ENCODE data around the gene HMCN1. TPM values are rescaled to one million over a fixed set of nuclear protein-coding genes. Genes with fewer than 3 reads are reported as not detected.

Gene HMCN1
- polyA plus RNA-seq, 2 donors = 0.83 to 1.9 TPM

- Histone ChIP-seq H3K36me3 (ENCODE audit: control insufficient read depth in 2 of 2, insufficient read depth in 2 of 2, low read length in 1 of 2) (no peaks in the 10 kb centered on the region), H3K9me3 (ENCODE audit: control insufficient read depth in 2 of 2, insufficient read depth in 1 of 2, low read depth in 1 of 2, low read length in 1 of 2) (no peaks in the 10 kb centered on the region), H3K27me3 (ENCODE audit: control insufficient read depth in 1 of 2, insufficient read depth in 2 of 2, low read length in 2 of 2) (no peaks in the 10 kb centered on the region), H3K4me3 (ENCODE audit: low read depth in 1 of 2, low read length in 2 of 2) (no peak overlapping the region), H3K4me1 (ENCODE audit: control insufficient read depth in 2 of 2, insufficient read depth in 2 of 2, low read length in 1 of 2) (no peaks in the 10 kb centered on the region), H3K27ac (ENCODE audit: low read depth in 2 of 2, low read length in 1 of 2) (no peak overlapping the region)
- WGBS, 2 donors = 88 to 93% methylated on average over 1 of the region's 1 CpG
These were observed 384.5 kb downstream of the HMCN1 start for GRCh38 chr1:186118724-186119123.

GRCh38 chr1:186122837-186123236, 388.6 kb downstream of the HMCN1 start:
- H3K27ac ChIP-seq (ENCODE audit: low read depth in 2 of 2, low read length in 1 of 2) = no peak overlapping the region
- H3K36me3 ChIP-seq (ENCODE audit: control insufficient read depth in 2 of 2, insufficient read depth in 2 of 2, low read length in 1 of 2) = no peaks in the 10 kb centered on the region
- no peaks in the 10 kb centered on the region for H3K9me3 ChIP-seq (ENCODE audit: control insufficient read depth in 2 of 2, insufficient read depth in 1 of 2, low read depth in 1 of 2, low read length in 1 of 2)
- no peaks in the 10 kb centered on the region for H3K27me3 ChIP-seq (ENCODE audit: control insufficient read depth in 1 of 2, insufficient read depth in 2 of 2, low read length in 2 of 2)
- H3K4me1 ChIP-seq (ENCODE audit: control insufficient read depth in 2 of 2, insufficient read depth in 2 of 2, low read length in 1 of 2) = no peaks in the 10 kb centered on the region
- H3K4me3 ChIP-seq (ENCODE audit: low read depth in 1 of 2, low read length in 2 of 2) = no peak overlapping the region
- WGBS, 2 donors = 93 to 94% methylated on average over 9 of the region's 9 CpGs

- Histone ChIP-seq H3K27me3 (ENCODE audit: control insufficient read depth in 1 of 2, insufficient read depth in 2 of 2, low read length in 2 of 2) (no peaks in the 10 kb centered on the region), H3K36me3 (ENCODE audit: control insufficient read depth in 2 of 2, insufficient read depth in 2 of 2, low read length in 1 of 2) (no peaks in the 10 kb centered on the region), H3K4me3 (ENCODE audit: low read depth in 1 of 2, low read length in 2 of 2) (no peak overlapping the region), H3K27ac (ENCODE audit: low read depth in 2 of 2, low read length in 1 of 2) (no peak overlapping the region), H3K9me3 (ENCODE audit: control insufficient read depth in 2 of 2, insufficient read depth in 1 of 2, low read depth in 1 of 2, low read length in 1 of 2) (no peaks in the 10 kb centered on the region), H3K4me1 (ENCODE audit: control insufficient read depth in 2 of 2, insufficient read depth in 2 of 2, low read length in 1 of 2) (no peaks in the 10 kb centered on the region)
- 83 to 90% methylated on average over 4 of the region's 4 CpGs for WGBS, 2 donors
These were observed 390.8 kb downstream of the HMCN1 start for GRCh38 chr1:186125035-186125434.

DNA sequence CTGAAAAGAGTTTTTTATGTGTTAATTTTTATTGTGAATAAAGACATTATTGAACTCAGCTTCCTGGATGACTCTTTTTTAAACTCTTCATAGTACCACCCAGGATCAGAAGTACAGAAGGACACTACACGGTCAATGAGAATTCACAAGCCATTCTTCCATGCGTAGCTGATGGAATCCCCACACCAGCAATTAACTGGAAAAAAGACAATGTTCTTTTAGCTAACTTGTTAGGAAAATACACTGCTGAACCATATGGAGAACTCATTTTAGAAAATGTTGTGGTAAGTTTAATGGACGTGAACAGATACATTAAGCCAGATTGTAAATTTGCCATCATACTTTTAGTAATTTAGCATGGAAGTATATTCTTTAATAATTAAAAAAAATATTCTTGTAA, 391.3 kb downstream of the HMCN1 start:
- H3K4me3 ChIP-seq (ENCODE audit: low read depth in 1 of 2, low read length in 2 of 2) = no peak overlapping the region
- H3K27ac ChIP-seq (ENCODE audit: low read depth in 2 of 2, low read length in 1 of 2) = no peak overlapping the region
- no peaks in the 10 kb centered on the region for H3K27me3 ChIP-seq (ENCODE audit: control insufficient read depth in 1 of 2, insufficient read depth in 2 of 2, low read length in 2 of 2)
- H3K36me3 ChIP-seq (ENCODE audit: control insufficient read depth in 2 of 2, insufficient read depth in 2 of 2, low read length in 1 of 2) = no peaks in the 10 kb centered on the region
- WGBS, 2 donors = 95 to 96% methylated on average over 3 of the region's 3 CpGs
- no peaks in the 10 kb centered on the region for H3K4me1 ChIP-seq (ENCODE audit: control insufficient read depth in 2 of 2, insufficient read depth in 2 of 2, low read length in 1 of 2)
- H3K9me3 ChIP-seq (ENCODE audit: control insufficient read depth in 2 of 2, insufficient read depth in 1 of 2, low read depth in 1 of 2, low read length in 1 of 2) = no peaks in the 10 kb centered on the region

- 79 to 81% methylated on average over 4 of the region's 4 CpGs for WGBS, 2 donors
- Histone ChIP-seq H3K27me3 (ENCODE audit: control insufficient read depth in 1 of 2, insufficient read depth in 2 of 2, low read length in 2 of 2) (no peaks in the 10 kb centered on the region), H3K4me1 (ENCODE audit: control insufficient read depth in 2 of 2, insufficient read depth in 2 of 2, low read length in 1 of 2) (no peaks in the 10 kb centered on the region), H3K27ac (ENCODE audit: low read depth in 2 of 2, low read length in 1 of 2) (no peak overlapping the region), H3K36me3 (ENCODE audit: control insufficient read depth in 2 of 2, insufficient read depth in 2 of 2, low read length in 1 of 2) (no peaks in the 10 kb centered on the region), H3K4me3 (ENCODE audit: low read depth in 1 of 2, low read length in 2 of 2) (no peak overlapping the region), H3K9me3 (ENCODE audit: control insufficient read depth in 2 of 2, insufficient read depth in 1 of 2, low read depth in 1 of 2, low read length in 1 of 2) (no peaks in the 10 kb centered on the region)
These were observed 395.6 kb downstream of the HMCN1 start for GRCh38 chr1:186129758-186130157.

DNA sequence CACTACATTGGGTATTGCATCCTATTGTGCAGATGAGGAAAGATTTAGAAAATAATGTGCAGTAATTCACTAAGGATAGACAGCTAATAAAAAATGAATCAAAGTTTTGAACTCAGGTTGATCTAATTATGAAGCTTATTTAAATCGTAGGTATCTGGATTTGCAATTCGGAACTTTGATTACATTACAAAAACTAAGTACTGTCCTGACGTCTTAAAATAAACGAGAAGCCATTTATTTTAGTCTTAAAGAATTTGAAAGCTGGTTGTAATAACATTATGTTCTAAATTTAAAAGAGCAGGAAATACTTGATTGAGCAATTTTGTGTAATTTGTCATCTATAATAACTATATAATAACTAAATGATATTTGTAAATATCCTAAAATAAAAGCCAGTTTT, 404.9 kb downstream of the HMCN1 start:
- 63 to 65% methylated on average over 4 of the region's 4 CpGs for WGBS, 2 donors
- Histone ChIP-seq H3K36me3 (ENCODE audit: control insufficient read depth in 2 of 2, insufficient read depth in 2 of 2, low read length in 1 of 2) (no peaks in the 10 kb centered on the region), H3K4me1 (ENCODE audit: control insufficient read depth in 2 of 2, insufficient read depth in 2 of 2, low read length in 1 of 2) (no peaks in the 10 kb centered on the region), H3K27me3 (ENCODE audit: control insufficient read depth in 1 of 2, insufficient read depth in 2 of 2, low read length in 2 of 2) (no peaks in the 10 kb centered on the region), H3K4me3 (ENCODE audit: low read depth in 1 of 2, low read length in 2 of 2) (no peak overlapping the region), H3K27ac (ENCODE audit: low read depth in 2 of 2, low read length in 1 of 2) (no peak overlapping the region), H3K9me3 (ENCODE audit: control insufficient read depth in 2 of 2, insufficient read depth in 1 of 2, low read depth in 1 of 2, low read length in 1 of 2) (no peaks in the 10 kb centered on the region)

DNA sequence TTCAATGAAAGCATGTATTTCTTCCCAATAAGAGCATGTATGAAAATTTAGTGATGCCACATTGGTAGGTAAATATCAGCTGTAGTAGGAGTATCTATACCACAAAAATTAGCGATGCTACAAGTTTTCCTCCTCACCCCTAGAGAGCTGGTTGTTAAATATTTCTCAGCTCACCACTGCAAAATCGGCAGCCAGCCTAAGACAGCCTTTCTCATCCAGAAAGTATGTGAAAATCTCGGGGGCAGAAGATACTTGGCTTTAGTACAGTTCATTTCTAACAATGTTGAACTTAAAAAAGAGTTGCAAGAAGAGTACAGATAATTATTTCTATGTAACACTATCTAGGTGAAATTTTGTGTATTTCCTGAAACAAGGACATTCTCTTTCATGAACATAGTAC, 405.5 kb downstream of the HMCN1 start:
- H3K27ac ChIP-seq (ENCODE audit: low read depth in 2 of 2, low read length in 1 of 2) = no peak overlapping the region
- no peaks in the 10 kb centered on the region for H3K27me3 ChIP-seq (ENCODE audit: control insufficient read depth in 1 of 2, insufficient read depth in 2 of 2, low read length in 2 of 2)
- WGBS, 2 donors = 52 to 61% methylated on average over 3 of the region's 3 CpGs
- no peaks in the 10 kb centered on the region for H3K4me1 ChIP-seq (ENCODE audit: control insufficient read depth in 2 of 2, insufficient read depth in 2 of 2, low read length in 1 of 2)
- no peak overlapping the region for H3K4me3 ChIP-seq (ENCODE audit: low read depth in 1 of 2, low read length in 2 of 2)
- no peaks in the 10 kb centered on the region for H3K9me3 ChIP-seq (ENCODE audit: control insufficient read depth in 2 of 2, insufficient read depth in 1 of 2, low read depth in 1 of 2, low read length in 1 of 2)
- no peaks in the 10 kb centered on the region for H3K36me3 ChIP-seq (ENCODE audit: control insufficient read depth in 2 of 2, insufficient read depth in 2 of 2, low read length in 1 of 2)

DNA sequence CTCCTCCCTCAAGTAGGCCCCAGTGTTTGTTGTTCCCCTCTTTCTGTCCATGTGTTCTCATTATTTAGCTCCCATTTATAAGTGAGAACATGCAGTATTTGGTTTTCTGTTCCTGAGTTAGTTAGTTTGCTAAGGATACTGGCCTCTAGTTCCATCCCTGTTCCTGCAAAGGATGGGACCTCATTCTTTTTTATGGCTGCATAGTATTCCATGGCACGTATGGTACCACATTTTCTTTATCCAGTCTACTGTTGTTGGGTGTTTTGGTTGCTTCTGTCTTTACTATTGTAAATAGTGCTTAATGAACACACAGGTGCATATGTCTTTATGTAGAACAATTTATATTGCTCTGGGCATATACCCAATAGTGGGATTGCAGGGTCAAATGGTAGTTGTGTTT, 408.0 kb downstream of the HMCN1 start:
- H3K9me3 ChIP-seq (ENCODE audit: control insufficient read depth in 2 of 2, insufficient read depth in 1 of 2, low read depth in 1 of 2, low read length in 1 of 2) = no peaks in the 10 kb centered on the region

GRCh38 chr1:186142916-186143315, 408.7 kb downstream of the HMCN1 start:
- no peaks in the 10 kb centered on the region for H3K36me3 ChIP-seq (ENCODE audit: control insufficient read depth in 2 of 2, insufficient read depth in 2 of 2, low read length in 1 of 2)
- H3K27ac ChIP-seq (ENCODE audit: low read depth in 2 of 2, low read length in 1 of 2) = no peak overlapping the region
- H3K9me3 ChIP-seq (ENCODE audit: control insufficient read depth in 2 of 2, insufficient read depth in 1 of 2, low read depth in 1 of 2, low read length in 1 of 2) = no peaks in the 10 kb centered on the region
- H3K27me3 ChIP-seq (ENCODE audit: control insufficient read depth in 1 of 2, insufficient read depth in 2 of 2, low read length in 2 of 2) = no peaks in the 10 kb centered on the region
- H3K4me1 ChIP-seq (ENCODE audit: control insufficient read depth in 2 of 2, insufficient read depth in 2 of 2, low read length in 1 of 2) = no peaks in the 10 kb centered on the region
- no peak overlapping the region for H3K4me3 ChIP-seq (ENCODE audit: low read depth in 1 of 2, low read length in 2 of 2)

More for the DNA sequence above, 408.0 kb downstream of the HMCN1 start:
- 89 to 92% methylated on average over 1 of the region's 1 CpG for WGBS, 2 donors
- Histone ChIP-seq H3K27me3 (ENCODE audit: control insufficient read depth in 1 of 2, insufficient read depth in 2 of 2, low read length in 2 of 2) (no peaks in the 10 kb centered on the region), H3K4me3 (ENCODE audit: low read depth in 1 of 2, low read length in 2 of 2) (no peak overlapping the region), H3K4me1 (ENCODE audit: control insufficient read depth in 2 of 2, insufficient read depth in 2 of 2, low read length in 1 of 2) (no peaks in the 10 kb centered on the region), H3K36me3 (ENCODE audit: control insufficient read depth in 2 of 2, insufficient read depth in 2 of 2, low read length in 1 of 2) (no peaks in the 10 kb centered on the region), H3K27ac (ENCODE audit: low read depth in 2 of 2, low read length in 1 of 2) (no peak overlapping the region)

DNA sequence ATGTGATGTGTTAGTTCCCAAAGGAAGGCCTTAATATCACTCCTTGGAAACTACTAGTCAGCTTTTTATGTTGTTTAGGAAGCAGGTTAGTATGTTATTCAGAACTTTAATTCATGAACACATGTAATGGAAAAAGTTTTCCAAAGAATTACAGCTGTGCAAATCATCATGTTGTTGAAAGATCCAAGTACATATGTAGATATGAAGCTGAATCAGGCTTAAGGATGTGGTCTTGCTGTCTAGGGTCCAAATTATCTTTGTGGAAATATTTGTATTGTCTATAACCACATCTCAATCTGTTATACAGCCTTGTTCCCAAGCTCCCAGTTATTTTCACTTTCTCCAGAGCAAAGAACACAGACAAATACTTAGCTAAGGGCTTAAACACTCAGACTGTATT, 409.3 kb downstream of the HMCN1 start:
- no peak overlapping the region for H3K27ac ChIP-seq (ENCODE audit: low read depth in 2 of 2, low read length in 1 of 2)
- H3K36me3 ChIP-seq (ENCODE audit: control insufficient read depth in 2 of 2, insufficient read depth in 2 of 2, low read length in 1 of 2) = no peaks in the 10 kb centered on the region
- no peak overlapping the region for H3K4me3 ChIP-seq (ENCODE audit: low read depth in 1 of 2, low read length in 2 of 2)
- no peaks in the 10 kb centered on the region for H3K27me3 ChIP-seq (ENCODE audit: control insufficient read depth in 1 of 2, insufficient read depth in 2 of 2, low read length in 2 of 2)
- no peaks in the 10 kb centered on the region for H3K9me3 ChIP-seq (ENCODE audit: control insufficient read depth in 2 of 2, insufficient read depth in 1 of 2, low read depth in 1 of 2, low read length in 1 of 2)
- H3K4me1 ChIP-seq (ENCODE audit: control insufficient read depth in 2 of 2, insufficient read depth in 2 of 2, low read length in 1 of 2) = no peaks in the 10 kb centered on the region
